NT2/D1 (cell line): Measurements from ENCODE around the gene MALAT1.

Source experiments
- YY1 ChIP-seq: IDR thresholded peaks from 2 replicates; pipeline ENCODE4 v1.6.1; 2011; ENCODE audit not compliant: insufficient read length, insufficient read depth
- ZNF274 ChIP-seq: IDR thresholded peaks from 2 replicates; pipeline ENCODE4 v1.6.1; 2011; ENCODE audit warnings: mild to moderate bottlenecking, low read depth, low read length

- no peak for TF ChIP-seq ZNF274
- no peak for TF ChIP-seq YY1
Observed at GRCh38 chr11:65454311-65454695, 44.5 kb upstream of the MALAT1 start.
